Ammon's horn (tissue), 1 donor: ENCODE results near the gene C2CD4D.
A peak's percentile ranks its signal among the peaks of the same experiment; 100 is the strongest.

Source experiments
- DNase-seq: peaks from one replicate; pipeline ENCODE4 v3.0.0-alpha.2; 2016; ENCODE audit warnings: low spot score

The C2CD4D gene

DNA sequence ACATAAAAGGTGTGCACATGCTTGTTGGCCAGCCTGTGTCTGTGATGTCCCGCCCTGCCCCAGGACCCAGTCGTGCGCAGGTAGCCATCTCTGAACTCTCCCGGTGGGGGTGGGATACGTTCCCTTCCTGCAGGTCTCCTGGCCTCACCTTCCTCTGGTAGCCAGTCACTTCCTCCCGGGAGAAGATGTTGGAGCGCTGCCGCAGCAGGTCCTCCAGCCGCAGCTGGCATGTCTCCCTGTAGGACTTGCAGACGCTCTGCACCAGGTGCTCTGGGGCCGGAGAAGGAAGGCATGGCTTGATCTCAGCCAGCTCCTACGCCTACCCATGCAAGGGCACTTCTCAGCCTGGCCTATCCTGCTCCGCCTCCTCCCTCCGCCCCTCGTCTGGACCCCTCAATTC is 25.2 kb downstream of the C2CD4D start:
- no peak for DNase-seq

DNA sequence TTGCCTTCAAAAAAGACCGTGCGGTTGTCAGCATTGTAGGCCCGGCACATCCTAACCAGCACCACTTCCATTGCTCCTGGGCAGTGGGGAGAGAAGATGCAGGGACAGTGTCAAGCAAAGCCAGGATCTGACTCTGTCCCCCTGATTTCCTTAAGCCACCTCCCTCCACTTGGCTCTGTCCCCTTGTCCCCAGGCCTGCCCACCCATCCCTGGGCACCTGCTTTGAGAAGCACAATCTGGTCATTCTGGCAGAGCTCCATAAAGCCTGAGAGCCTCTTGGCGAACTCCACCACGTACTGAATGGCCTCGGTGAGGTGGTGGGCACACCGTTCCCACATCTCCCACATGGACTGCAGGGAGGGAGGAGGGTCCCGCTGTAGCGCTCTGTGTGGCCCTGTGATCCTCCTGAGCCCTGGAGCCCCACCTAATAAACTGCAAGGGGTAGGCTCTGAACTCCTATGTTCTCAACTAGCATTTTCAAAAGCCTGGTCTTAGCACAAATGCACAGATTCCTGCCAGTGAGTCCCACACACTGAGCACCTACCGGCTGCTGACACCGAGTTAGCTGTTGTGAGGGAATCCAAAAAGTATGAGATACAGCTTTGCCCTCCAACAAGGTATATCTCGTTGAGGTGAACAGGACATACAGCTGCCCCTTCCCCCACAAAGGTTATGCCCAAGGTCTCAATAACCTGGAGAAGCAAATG is 26.2 kb downstream of the C2CD4D start:
- DNase-seq = no peak

DNA sequence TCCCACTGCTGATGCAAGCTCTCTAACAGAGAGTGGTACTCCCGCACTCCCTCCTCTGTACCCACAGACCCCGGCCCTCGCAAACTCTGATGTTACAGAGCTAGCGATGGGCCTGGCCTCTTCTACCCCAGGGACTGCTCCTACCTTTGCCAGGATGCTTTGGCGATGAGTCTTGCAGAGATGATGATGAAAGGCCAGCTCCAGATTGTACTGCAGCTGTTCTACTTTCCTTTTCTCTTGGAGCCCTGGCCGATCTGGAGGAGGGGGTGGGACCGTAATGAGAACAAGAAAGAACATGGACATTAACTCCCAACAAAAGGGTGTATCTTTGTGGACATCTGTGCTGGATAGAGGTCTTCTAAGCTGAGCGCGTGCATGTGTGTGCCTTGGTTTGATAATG is 28.4 kb downstream of the C2CD4D start:
- DNase-seq = no peak

DNA sequence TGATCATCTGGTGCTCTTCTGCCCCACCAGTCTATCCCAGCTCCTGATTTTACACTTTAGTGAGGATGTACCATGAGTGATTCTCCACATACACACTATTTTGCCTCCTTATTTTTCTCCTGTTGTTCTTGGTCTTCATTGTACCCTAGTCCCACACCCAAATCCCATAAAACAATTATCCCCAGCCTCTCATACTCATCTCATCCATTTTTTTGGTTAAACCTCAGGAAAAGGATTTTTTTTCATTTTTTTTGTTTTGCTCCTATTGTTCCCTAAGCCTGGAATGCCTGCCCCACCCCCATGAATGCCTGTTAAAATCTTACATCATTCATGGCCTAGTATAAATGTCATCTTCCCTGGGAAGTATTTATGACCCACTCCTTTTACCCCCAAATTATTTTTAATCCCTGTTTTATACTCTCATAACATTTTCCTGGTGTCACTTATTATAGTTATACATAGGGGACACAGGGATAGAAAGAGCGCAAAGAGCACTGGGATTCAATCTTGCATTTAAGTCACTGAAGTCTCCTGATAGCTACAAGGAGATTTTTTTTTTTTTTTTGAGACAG is 29.5 kb downstream of the C2CD4D start:
- DNase-seq = no peak

DNA sequence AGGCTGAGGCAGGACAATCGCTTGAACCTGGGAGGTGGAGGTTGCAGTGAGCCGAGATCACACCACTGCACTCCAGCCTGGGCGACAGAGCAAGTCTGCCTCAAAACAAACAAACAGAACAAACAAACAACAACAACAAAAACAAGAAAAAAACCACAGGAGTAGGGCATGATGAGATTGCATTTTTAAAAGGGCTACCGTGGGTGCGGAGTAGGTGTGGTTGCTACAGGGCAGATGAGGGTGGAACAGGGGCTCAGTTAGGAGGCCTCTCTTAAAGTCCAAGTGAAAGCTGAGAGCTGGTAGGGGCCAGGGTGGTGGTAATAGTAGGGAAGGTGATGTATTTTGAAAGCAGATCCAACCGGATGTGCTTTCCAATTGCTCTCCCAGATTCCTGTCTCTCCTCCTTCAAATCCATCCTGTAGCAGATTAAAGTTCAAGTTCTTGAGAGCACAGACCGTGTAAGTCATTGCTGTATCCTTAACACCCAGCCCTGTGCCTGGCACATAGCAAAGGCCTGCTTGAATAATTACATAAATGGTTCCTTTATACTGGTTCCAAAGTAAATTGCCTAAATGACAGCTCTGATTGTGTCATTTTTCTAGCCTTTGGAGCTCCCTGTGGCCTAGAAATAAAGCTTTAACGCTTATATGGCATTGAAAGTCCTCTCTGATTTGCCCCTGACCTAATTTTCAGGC is 30.2 kb downstream of the C2CD4D start:
- peak; percentile 33 for DNase-seq

DNA sequence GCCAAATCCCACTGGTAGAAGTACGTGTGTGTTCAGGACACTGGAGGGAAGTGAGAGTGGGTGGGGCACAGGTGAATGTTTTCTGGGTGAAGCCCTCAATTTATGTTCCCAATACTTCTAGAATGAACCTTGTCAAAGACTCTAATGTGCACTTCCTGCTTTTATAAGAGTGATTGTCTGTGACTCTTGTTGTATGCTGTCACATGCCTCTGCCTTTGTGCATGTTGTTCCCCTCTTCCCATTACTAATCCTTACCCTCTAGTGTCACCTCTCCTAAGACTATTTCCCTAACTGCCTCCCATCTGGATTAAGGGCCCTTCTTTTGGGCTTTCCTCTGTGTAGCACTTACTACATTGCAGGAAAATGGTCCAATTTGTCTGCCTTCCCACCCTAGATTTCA is 31.9 kb downstream of the C2CD4D start:
- DNase-seq = no peak

DNA sequence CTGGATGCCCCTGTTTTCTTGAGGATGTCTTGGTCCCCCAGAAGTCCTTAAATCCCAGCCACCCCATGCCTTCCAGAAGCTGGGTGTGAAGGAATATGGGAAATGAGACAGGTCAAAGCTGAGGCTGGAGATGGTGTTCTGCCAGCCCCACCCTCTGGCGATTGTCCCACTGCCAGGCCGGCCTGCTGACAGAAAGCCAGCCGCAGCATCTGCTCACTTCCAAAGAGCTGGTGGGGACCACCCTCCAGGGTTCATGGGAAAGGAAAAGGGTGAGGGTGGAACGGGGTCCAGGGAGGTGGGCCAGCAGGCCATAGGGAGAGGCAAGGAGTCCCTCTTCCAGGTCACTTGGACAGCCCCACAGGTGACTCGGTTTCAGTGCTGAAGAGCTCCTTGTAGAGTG is 32.5 kb downstream of the C2CD4D start:
- DNase-seq = no peak

DNA sequence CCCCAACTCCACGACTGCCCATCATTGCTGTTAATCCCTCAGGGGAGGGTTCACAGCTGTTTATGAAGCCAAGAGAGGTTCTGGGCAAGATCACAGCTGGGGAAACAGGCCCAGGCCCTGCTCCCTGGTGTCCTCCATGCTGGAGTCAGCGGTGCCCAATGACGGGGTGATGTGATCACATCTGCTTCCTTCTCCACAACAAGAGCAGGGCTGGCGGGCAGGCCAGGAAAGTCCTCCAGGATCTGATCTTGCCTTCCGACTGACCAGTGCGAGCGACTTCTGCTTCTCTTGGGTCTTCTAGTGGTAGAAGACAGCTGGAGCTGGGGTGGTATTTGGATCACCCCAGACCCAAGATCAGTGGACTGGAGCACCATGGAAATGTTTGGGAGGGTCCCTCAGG is 33.5 kb downstream of the C2CD4D start:
- no peak for DNase-seq

DNA sequence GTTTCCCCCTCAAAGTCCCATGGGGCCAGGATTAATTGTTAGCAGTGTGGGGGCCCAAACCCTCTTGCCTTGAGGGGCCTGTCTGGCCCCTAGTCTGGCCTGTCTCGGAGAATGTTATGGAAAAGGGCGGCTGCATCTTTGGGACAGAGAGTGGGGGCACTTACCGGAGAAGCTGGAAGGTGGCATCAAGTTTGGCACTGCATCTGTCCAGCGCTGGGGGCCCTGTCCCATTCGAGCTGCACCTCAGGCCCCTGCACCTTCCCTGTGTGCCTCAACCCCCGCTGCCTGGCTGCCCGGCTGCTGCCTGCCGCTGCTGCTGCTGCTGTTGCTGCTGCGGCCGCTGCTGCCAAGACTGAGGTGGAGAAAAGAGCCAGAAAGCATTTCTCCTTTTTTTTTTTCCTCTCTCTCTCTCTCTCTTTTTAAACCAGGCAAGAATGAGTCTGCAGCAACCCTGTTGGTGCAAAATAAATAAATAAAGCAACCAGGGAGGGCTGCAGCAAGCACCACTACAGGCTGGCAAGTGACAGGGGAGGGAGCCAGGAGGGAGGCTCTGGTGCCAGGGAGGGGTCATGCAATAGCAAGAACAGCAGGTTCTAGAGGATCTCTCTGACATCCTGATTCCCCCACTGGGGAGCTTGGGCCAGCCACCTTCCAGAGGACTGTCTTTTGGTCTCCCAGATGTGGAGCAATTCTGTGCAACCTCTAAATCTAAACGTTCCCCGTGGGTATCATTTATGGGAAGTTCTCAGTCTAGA is 34.4 kb downstream of the C2CD4D start, which contains the start of gene LINGO4:
Gene LINGO4 (minus strand): TSS at position 354 of the 755 bp plus-strand sequence. CDS start 2,715 bp downstream, outside the sequence.
- no peak for DNase-seq

DNA sequence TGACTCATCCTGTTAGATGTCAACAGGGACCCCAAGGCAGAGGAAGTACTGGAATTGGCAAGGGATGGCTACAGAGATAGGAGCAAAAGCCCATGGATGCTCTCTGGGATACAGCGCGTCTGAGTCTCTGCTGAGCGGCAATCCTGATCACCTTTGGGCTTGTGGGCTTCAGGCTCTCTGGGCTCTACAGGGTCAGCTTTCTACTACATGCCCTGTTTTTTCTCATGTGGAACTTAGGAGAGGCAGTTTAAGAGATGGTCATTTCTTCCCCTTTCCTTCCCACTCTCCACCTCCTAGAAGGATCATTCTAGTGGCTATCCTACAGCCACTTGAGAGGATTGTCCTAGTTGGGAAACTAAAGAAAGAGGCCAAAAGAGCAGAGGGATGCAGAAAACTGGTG is 35.7 kb downstream of the C2CD4D start:
- DNase-seq = no peak

DNA sequence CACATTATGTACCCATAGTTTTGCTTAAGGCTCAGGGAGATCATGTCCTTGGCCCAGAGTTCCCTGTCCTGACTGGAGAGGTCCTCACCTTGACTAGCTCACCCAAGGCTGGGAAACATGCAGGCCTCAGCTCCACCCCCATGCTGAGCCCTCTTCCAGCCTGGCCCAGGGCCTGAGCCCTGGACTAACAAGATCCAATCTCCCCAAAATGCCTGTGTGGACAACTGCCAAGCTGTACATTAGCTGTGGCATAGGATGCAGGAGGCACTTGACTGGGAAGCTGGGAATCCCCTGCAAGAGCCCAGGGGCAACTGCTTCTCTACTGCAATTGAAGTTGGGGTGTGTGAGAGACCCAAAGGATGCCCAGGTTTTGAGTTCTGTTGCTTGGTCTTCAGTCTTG is 36.5 kb downstream of the C2CD4D start:
- DNase-seq = no peak

DNA sequence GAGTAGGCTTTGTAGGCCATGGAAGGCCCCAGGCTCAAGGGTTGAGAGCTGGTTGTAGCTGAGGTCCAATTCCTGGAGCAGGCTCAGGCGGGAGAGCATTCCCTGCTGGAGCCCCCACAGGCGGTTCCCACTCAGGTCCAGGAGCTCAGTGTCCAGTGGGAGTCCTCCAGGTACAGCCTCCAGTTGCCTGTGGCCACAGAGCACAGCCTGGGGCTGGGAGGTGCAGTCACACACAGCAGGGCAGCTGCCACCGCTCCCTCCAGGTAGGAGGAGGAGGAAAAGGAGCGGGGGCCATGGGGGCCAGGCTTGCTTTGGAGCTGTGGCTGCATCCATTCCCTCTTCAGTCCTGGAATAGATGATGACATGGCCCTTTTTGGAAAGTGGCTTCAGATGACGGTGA is 37.2 kb downstream of the C2CD4D start:
- DNase-seq = no peak

DNA sequence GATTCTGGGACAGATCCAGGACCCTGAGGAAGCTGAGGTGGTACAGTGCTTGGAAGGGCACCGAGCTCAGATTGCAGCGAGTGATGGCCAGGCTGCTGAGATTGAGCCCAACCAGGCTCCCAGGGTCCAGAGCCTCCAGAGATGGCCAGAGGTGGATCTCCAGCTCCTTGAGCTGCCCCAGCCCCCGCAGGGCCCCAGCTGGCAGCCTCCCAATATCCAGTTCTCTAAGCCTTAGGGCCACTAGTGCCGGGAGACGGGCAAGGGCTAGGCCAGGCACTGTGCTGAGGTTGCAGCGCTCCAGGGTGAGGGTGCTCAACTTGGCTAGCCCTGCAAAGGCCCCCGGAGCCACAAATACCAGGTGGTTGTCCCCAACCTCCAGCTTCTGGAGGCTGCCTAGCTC is 37.8 kb downstream of the C2CD4D start:
- no peak for DNase-seq

DNA sequence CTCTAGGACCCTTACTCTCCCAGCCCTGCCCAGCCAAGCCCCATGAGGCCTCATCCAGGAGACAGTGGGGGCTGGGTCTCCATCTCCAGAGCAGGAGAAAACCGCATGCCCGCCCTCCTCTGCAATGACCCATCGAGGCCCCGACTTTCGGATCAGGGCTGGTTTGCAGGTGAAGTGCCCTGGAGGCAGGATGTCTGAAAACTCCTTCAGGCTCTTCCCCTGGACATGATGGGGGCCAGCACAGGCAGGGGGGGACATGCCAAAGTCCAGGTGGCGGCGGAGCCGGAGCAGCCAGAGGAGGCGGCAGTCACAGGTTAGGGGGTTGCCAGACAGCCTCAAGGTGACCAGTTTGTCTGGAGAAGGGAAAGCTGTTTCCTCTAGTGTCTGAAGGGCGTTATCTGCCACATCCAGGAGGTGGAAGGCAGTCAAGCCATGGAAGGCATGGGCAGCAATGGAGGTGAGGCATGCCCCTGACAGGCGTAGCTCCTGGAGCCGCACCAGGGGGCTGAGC is 38.3 kb downstream of the C2CD4D start:
- no peak for DNase-seq

DNA sequence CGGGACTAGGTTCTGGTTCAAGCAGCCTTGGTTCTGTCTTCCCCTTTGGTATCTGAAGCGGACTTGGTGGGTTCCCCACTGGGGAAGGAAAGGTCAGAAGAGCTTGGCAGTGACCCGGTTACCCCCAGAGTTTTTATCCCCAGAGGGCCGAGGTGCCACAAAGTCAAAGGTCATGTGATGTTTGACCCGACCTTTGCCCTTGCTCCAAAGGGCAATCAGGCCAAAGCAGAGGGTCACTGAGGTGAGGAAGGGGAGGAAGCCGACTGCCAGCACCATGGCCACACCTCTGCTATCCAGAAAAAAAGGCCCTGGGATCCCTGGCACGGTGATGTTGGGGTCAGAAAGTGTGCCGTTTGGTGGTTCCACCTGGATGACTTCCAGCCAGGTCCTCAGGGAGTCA is 38.8 kb downstream of the C2CD4D start:
- no peak for DNase-seq

DNA sequence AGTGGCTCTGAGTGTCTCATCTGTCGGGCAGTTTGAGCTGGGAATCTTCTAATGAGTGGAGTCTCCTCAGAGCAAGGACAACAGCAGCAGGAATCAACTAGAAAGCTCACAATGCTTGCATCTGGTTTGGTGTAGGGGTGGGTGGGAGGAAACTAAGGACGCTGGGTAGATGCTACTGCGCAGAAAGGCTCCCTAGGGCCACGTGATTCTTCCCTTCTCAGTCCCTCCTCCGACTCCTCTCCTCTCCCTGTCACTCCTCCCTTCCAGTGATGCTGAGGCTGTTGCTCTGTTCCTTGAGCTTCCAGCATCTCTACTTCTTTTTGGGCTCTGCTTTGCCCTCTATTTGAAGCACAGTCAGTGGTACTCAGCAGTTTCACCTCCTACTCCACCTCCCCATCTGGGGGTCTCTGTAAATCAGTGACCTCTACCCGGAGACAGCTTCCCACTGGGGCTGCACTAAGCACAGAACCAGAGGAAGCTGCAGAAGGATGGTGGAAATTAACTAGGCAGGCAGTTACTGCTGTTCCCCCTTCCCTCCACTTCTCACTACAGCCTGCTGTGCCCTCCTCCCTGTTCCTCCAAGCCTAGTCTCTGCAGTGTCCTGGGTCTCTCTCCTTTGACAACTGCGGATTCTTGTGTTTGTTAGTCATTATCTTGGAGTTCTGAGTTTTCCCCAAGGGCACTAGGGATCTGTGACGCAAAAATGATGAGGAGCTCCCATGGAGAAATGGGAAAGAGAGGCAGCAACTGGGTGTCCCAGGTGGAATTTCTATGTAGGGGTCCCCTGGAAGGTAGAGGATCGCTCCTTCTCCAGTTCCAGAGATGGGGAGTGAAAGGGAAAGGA is 40.2 kb downstream of the C2CD4D start:
- peak; percentile 33 for DNase-seq

DNA sequence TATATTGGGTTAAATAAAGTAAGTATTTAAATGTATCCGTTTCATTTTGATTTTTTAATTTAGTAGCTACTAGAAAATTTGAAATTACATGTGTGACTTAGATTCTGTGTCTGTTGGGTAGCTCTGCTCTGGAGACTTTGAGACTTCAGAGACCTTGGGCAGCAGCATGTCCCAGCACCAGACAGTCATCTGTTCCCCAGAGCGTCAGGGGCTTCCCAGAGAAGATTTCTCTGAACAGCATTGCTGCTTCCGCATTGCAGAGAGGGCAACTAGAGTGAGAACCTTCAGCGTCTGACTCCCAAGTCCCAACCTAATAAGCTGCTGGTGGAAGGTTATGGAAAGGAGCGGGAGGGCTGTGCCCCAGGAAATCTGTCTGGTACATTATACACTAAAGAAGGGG is 41.0 kb downstream of the C2CD4D start:
- DNase-seq = no peak

DNA sequence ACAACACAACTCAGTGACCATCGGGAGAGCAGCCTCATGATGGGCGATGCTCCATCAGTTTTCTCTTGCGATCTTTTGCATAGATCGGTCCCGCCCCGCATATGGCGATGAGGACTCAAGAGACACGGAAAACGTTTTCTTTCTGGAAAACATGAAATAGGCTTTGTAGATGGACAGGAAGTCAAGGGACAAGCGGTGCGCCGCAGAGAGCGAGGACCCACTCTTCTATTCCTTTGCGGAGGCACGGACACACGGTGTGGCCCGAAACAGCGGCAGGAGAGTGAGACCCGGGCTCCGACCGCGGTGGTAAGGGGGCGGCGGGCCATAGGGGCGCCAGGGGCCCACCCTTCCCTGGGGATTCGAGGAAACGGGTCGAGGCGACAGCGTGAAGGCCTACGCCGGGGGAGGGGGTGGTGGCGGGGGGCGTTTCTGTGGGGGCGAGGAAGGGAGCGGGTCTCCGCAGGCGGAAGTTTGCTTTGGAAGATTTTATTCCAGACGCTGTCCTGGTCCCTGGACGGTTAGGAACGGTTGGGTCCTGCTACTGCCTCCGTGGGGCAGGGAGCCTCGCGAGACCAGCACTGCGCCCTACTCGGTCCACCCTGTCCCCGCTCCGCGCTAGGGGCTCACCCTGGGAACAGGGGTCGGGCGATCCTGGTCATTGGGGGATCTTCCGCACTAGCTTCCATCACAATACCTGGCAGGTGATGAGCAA is 48.5 kb downstream of the C2CD4D start:
- no peak for DNase-seq

DNA sequence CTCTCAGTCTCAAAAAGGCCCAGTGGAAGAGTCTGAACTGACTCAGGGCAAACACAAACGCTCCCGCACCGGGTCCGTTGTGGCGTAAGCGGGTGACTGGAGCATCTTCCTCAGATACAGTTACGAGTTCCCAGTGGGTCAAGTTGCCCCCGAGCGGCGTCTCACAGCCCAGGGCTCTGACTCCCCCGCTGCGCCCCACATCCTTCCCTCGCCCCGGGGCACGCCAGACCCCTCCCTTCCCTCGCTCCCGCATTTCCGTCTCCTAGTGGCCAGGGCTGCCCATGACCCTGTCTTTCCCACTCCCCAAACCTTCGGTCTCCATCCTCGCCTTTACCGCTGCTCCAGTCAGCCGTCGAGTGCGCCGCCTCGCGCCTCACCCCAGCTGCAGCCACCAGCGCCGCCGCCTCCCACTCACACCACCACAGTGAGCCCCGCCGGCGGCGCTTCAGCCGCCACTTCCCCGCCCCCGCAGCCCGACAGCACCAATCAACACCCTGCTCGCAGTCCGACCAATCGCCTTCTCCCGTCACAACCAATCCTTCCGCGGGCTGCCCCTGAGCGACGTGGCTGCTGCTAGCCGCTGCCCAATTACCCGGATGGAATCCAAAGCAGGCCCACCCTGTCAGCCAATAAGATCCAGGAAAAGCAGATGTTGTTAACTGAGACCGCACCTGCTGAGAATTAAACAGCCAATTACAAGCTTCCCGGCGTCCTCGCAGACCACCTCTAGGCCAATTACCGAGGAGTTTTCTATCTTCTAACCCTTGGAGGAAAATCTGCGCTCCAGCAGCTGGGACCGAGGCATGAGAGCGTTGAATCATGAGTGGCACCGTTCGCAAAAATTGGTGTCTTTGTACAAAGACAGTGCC is 49.3 kb downstream of the C2CD4D start, which contains the start of gene TDRKH:
Gene TDRKH (minus strand): TSS at position 430 of the 869 bp plus-strand sequence. CDS start 7,478 bp downstream, outside the sequence.
- DNase-seq = peak; percentile 99
